HG02588 (cell line): ENCODE data around the gene BORCS6.

Source experiments
- ATAC-seq: cut with Tn5 transposase; IDR thresholded peaks from one replicate; pipeline ENCODE4 v1.9.1; 2021; ENCODE audit warnings: mild to moderate bottlenecking, moderate library complexity; ENCODE audit not compliant: unreplicated experiment

The BORCS6 gene

GRCh38 chr17:8143581-8144400, 46.2 kb downstream of the BORCS6 start:
- no peak for ATAC-seq

- ATAC-seq: no peak
These were observed 46.9 kb downstream of the BORCS6 start for GRCh38 chr17:8142887-8143580.

GRCh38 chr17:8142158-8142886, 47.7 kb downstream of the BORCS6 start:
- ATAC-seq: no peak

GRCh38 chr17:8141741-8142140, 48.2 kb downstream of the BORCS6 start:
- ATAC-seq: no peak

GRCh38 chr17:8141045-8141444, 48.9 kb downstream of the BORCS6 start:
- no peak for ATAC-seq

GRCh38 chr17:8140065-8141029, 49.6 kb downstream of the BORCS6 start:
- no peak for ATAC-seq

GRCh38 chr17:8138672-8139371, 51.2 kb downstream of the BORCS6 start:
- peak; percentile 77 for ATAC-seq

GRCh38 chr17:8138374-8138671, 51.7 kb downstream of the BORCS6 start:
- no peak for ATAC-seq
